AML-193 (cell line): ENCODE data around the gene MAMDC2.

ENCODE experiments used
- DNase-seq, 2 experiments: peaks; one replicate each; lab custom pipeline; 2025; lab: John Stamatoyannopoulos, UW

MAMDC2 gene

DNA sequence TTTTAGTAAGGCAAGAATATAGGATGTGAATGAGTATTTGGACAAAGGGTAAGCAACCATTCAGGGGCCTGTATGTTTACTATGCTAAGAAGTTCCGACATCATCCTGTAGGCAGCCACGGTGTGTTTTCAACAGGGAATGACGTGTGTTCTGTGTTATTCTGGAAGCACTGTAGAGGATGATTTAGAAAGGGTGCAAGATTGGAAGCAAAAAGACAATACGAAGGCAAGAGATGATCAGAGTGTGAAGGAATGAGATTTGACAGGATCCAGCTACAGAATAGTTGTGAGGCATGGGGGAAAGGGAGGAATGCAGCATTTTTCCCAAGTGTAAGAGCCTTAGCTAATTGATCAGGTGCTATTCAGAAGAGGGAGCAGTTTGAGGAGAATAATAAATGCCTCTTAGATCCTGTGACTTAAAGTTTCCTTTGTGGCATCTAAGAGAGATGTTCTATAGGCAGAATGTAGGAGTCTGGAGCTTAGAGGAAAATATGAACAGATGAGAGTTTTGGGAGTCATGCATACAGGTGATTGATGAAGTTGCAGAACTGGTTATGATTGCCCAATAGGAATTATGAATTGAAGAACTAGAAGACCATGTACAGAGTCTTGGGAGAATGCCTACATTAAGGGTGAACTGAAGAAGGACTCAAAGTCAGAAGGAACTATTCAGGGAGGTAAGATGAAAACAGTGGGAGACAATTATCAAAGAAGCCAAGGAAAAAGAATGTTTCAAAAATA lies 217.7 kb downstream of the MAMDC2 start:
- no peak for DNase-seq

DNA sequence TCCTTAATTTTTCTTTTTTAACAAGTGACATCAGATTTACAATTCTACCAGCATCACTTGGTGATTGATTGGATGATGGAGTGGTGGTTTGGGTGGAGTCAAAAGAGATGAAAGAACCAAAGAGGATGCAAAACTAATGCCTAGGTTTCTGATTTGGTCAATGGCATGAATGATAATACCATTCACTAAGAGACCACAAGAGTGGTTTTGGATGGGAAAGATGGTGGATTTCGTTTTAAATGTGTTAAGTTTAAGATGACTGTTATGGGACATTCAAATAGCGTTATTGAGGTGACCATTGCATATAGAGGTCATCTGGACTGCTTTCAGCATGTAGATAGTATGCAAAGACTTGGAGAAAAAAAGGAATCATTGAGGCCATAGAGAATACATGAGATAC lies 218.7 kb downstream of the MAMDC2 start:
- no peak for DNase-seq

DNA sequence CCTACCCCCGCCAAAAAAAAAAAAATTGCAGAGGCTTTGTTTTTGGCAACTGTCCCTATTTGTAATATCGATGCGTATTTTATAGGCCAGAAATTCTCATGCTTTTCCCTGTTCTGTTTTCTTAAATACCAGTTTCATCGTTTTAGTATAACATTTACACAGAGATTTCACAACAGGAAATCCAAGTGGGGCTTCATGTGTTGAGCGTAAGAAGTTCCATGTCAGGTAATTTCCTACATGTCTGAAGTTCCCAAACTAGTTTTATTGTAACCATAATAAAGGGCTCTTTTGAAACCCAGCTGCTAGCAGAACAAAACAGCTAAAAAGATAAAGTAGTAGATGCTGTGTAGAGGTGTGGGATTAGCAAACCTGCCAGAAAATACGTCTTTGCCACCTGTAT lies 219.3 kb downstream of the MAMDC2 start:
- DNase-seq: no peak

DNA sequence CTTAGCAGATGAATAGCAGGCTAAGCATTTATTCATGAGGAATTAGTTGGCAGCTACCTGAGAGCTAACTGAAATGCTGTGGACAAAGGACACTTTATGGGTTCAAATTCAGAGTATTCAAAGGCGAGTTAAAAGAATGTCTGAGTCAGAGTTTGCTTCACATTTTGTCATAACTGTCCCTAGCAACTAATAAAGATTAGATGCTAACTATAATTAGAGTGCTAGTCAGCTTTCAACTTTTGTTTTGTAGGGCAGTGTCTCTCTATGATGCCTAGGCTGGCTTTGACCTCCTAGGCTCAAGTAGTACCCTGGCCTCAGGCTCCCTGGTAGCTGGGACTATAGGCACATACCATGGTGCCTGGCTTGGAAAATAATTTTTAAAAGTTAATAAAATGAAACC lies 219.8 kb downstream of the MAMDC2 start:
- no peak for DNase-seq
